VCaP (cell line): ENCODE results near the gene ST3GAL3.

Experiments
- H3K27ac ChIP-seq: fragments of 450-650 bp; 2 replicates; pipeline ENCODE4 v1.5.1; 2017
- TF ChIP-seq, protein P1 (sequence below): fragments of 450-650 bp; conservative IDR thresholded peaks from 2 replicates; pipeline ENCODE4 v1.5.1; 2017; ENCODE audit warnings: mild to moderate bottlenecking, moderate library complexity

ST3GAL3 gene

GRCh38 chr1:43867976-43868740 is 160.8 kb downstream of the ST3GAL3 start:
- H3K27ac ChIP-seq, result no peak overlapping the region
- TF ChIP-seq, protein P1, sequence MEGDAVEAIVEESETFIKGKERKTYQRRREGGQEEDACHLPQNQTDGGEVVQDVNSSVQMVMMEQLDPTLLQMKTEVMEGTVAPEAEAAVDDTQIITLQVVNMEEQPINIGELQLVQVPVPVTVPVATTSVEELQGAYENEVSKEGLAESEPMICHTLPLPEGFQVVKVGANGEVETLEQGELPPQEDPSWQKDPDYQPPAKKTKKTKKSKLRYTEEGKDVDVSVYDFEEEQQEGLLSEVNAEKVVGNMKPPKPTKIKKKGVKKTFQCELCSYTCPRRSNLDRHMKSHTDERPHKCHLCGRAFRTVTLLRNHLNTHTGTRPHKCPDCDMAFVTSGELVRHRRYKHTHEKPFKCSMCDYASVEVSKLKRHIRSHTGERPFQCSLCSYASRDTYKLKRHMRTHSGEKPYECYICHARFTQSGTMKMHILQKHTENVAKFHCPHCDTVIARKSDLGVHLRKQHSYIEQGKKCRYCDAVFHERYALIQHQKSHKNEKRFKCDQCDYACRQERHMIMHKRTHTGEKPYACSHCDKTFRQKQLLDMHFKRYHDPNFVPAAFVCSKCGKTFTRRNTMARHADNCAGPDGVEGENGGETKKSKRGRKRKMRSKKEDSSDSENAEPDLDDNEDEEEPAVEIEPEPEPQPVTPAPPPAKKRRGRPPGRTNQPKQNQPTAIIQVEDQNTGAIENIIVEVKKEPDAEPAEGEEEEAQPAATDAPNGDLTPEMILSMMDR, result no peak

GRCh38 chr1:43868741-43869067 is 161.4 kb downstream of the ST3GAL3 start:
- TF ChIP-seq, protein P1, result no peak
- no peak overlapping the region for H3K27ac ChIP-seq

GRCh38 chr1:43870306-43870705 is 163.0 kb downstream of the ST3GAL3 start:
- TF ChIP-seq, protein P1, result no peak

DNA sequence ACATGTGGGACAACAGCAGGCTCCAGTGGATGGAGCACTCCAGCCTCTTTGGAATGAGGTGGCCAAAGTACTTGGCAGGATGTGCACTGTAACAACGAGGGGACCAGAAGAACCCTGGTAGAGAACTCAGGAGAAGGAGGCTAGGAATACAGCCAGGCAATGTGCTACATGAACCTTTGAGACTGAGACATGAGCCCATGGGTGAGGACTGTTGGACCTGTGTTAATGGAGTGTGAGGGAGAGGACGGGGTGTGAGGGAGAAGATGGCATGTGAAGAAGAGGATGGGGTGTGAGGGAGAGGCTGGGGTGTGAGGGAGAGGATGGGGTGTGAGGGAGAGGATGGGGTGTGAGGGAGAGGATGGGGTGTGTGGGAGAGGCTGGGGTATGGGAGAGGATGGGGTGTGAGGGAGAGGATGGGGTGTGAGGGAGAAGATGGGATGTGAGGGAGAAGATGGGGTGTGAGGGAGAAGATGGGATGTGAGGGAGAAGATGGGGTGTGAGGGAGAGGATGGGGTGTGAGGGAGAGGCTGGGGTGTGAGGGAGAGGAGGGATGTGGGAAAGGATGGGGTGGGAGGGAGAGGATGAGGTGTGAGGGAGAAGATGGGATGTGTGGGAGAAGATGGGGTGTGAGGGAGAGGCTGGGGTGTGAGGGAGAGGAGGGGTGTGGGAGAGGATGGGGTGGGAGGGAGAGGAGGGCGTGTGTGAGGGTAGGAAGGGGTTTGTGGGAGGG is 164.0 kb downstream of the ST3GAL3 start:
- TF ChIP-seq, protein P1, result no peak
- no peak overlapping the region for H3K27ac ChIP-seq

More at GRCh38 chr1:43870306-43870705, 163.0 kb downstream of the ST3GAL3 start:
- H3K27ac ChIP-seq, result no peak overlapping the region

DNA sequence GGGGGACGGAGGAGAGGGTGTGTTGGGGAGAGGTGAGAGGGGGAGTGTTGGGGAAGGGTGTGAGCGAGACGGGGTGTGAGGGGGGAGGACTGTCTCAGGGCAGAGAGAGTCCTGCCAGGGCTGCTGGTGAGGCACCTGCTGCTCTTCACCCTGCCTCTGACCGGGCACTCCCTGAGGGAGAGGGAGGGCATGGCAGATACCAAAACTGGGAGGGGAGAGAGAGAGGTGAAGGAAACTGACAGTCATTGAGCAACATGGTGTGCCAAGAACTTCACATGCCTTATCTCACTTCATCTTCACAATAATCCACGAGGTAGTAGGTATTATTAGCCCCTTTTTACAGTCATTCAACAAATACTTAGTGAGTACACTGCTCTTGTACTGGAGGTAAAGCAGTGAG is 164.9 kb downstream of the ST3GAL3 start:
- TF ChIP-seq, protein P1, result no peak
- H3K27ac ChIP-seq, result no peak overlapping the region

GRCh38 chr1:43873851-43874250 is 166.5 kb downstream of the ST3GAL3 start:
- no peak overlapping the region for H3K27ac ChIP-seq
- TF ChIP-seq, protein P1, result no peak

- TF ChIP-seq, protein P1, result no peak
- no peak overlapping the region for H3K27ac ChIP-seq
Observed at GRCh38 chr1:43874716-43875115, 167.4 kb downstream of the ST3GAL3 start.
